K562 (cell line): ENCODE results near the gene BBLN. TPM values are rescaled to one million over a fixed set of nuclear protein-coding genes. Genes with fewer than 3 reads are reported as not detected.

Source experiments
- E4F1 ChIP-seq: fragments of 250-450 bp; sonication (Bioruptor Pico); IDR thresholded peaks from 2 replicates; pipeline ENCODE4 v1.5.0; 2021; ENCODE audit warnings: mild to moderate bottlenecking, borderline replicate concordance
- GATA2 ChIP-seq: sonication (generic); formaldehyde crosslinking; IDR thresholded peaks from 2 replicates; pipeline ENCODE4 v1.4.0; 2020; ENCODE audit warnings: mild to moderate bottlenecking, missing genetic modification reagents
- HMGN3 ChIP-seq: IDR thresholded peaks from 2 replicates; pipeline ENCODE4 v1.6.1; 2011; ENCODE audit warnings: borderline replicate concordance, low read depth, mild to moderate bottlenecking, mixed read lengths, low read length; ENCODE audit not compliant: insufficient read length; ENCODE audit errors: extremely low read depth
- HNRNPH1 ChIP-seq: fragments of 200-400 bp; formaldehyde crosslinking; optimal IDR thresholded peaks from 2 replicates; pipeline ENCODE3; 2017; ENCODE audit warnings: low read depth, mild to moderate bottlenecking, low read length, moderate library complexity
- KDM5B ChIP-seq: fragments of 200-600 bp; sonication (generic); IDR thresholded peaks from 2 replicates; pipeline ENCODE4 v1.6.1; 2012; ENCODE audit warnings: low read depth, mild to moderate bottlenecking, moderate library complexity, low read length, control low read depth, inconsistent platforms; ENCODE audit not compliant: insufficient replicate concordance
- MCM2 ChIP-seq: fragments of 450-650 bp; IDR thresholded peaks from 2 replicates; pipeline ENCODE4 v1.6.1; 2017; ENCODE audit warnings: low read depth, mild to moderate bottlenecking
- MECOM ChIP-seq: fragments of 250-450 bp; sonication (Bioruptor Pico); IDR thresholded peaks from 2 replicates; pipeline ENCODE4 v1.8.0; 2022; ENCODE audit warnings: inconsistent platforms
- MEIS2 ChIP-seq: fragments of 450-650 bp; IDR thresholded peaks from 2 replicates; pipeline ENCODE4 v1.6.1; 2014; ENCODE audit warnings: mild to moderate bottlenecking; ENCODE audit not compliant: partially characterized antibody
- NONO ChIP-seq, 2 experiments: fragments of 200-400 bp in 1 of 2; fragments of 450-650 bp in 1 of 2; formaldehyde crosslinking in 1 of 2; IDR thresholded peaks; 2 replicates each; pipeline ENCODE4 v1.6.1; 2017; ENCODE audit warnings: low read depth in 2 of 2, mild to moderate bottlenecking in 2 of 2, moderate library complexity in 2 of 2, low read length in 1 of 2
- POLR2B ChIP-seq: fragments of 450-650 bp; IDR thresholded peaks from 2 replicates; pipeline ENCODE4 v1.6.1; 2018; ENCODE audit warnings: low read depth; ENCODE audit not compliant: partially characterized antibody
- SETDB1 ChIP-seq: IDR thresholded peaks from one replicate; pipeline ENCODE4 v1.6.1; 2012; ENCODE audit warnings: low read length, control low read depth, inconsistent platforms
- STAT6 ChIP-seq: sonication (generic); formaldehyde crosslinking; IDR thresholded peaks from 2 replicates; pipeline ENCODE4 v1.8.1; 2023; ENCODE audit warnings: mild to moderate bottlenecking, missing genetic modification reagents
- ZNF165 ChIP-seq: fragments of 250-450 bp; sonication (Bioruptor Pico); IDR thresholded peaks from 2 replicates; pipeline ENCODE4 v1.4.0; 2020; ENCODE audit warnings: borderline replicate concordance
- ZNF263 ChIP-seq: sonication (generic); formaldehyde crosslinking; IDR thresholded peaks from 2 replicates; pipeline ENCODE4 v1.8.0; 2022; ENCODE audit warnings: mild to moderate bottlenecking, missing genetic modification reagents, borderline replicate concordance
- ZNF324 ChIP-seq: fragments of 250-450 bp; sonication (Bioruptor Pico); IDR thresholded peaks from 2 replicates; pipeline ENCODE4 v1.4.0; 2020; ENCODE audit warnings: mild to moderate bottlenecking
- polyA plus RNA-seq, 8 experiments: library from polyadenylated mRNA; depleted of rRNA in 4 of 8; stranded (reverse) in 5 of 8; unstranded in 3 of 8; fragments of >200 nt; fragmentation: Nextera tagmentation in 2 of 8; fragmentation: Illumina TruSeq in 1 of 8; extraction: Ambion mirVana in 2 of 8; extraction: Trizol in 1 of 8; gene quantifications; 2 replicates each; pipeline versions ENCODE4 v1.2.1 to v1.2.3, GENCODE V29; 2011 to 2014; ENCODE audit warnings: inconsistent platforms in 1 of 8, missing spikeins in 1 of 8
- total RNA-seq, 7 experiments: library from RNA; depleted of rRNA in 6 of 7; stranded (reverse); fragments of >200 nt in 6 of 7; fragmentation: Illumina TruSeq in 2 of 7; extraction: Trizol in 2 of 7; gene quantifications; 2 replicates each; pipeline versions ENCODE4 v1.2.1 to v1.2.3, GENCODE V29; 2011 to 2021; ENCODE audit warnings: low replicate concordance in 1 of 7
- TF ChIP-seq, protein P1 (sequence below): fragments of 200-800 bp; sonication (Bioruptor generic); IDR thresholded peaks from 2 replicates; pipeline ENCODE4 v1.6.1; 2017; ENCODE audit warnings: missing genetic modification characterization, missing compliant biosample characterization
- TF ChIP-seq, protein P2 (sequence below): sonication (generic); formaldehyde crosslinking; IDR thresholded peaks from 2 replicates; pipeline ENCODE4 v1.9.0; 2022; ENCODE audit warnings: mild to moderate bottlenecking, missing genetic modification reagents
- TF ChIP-seq, protein P3 (sequence below): fragments of 450-650 bp; IDR thresholded peaks from one replicate; pipeline ENCODE4 v1.6.1; 2018; ENCODE audit warnings: mild to moderate bottlenecking, moderate library complexity; ENCODE audit not compliant: partially characterized antibody

BBLN gene
- total and polyA plus RNA-seq, 9 of the 15 experiments (the other 6 are each of a cell fraction or from before 2014, with no cell fraction given), result 4.2 to 331 (median 87.1) TPM

DNA sequence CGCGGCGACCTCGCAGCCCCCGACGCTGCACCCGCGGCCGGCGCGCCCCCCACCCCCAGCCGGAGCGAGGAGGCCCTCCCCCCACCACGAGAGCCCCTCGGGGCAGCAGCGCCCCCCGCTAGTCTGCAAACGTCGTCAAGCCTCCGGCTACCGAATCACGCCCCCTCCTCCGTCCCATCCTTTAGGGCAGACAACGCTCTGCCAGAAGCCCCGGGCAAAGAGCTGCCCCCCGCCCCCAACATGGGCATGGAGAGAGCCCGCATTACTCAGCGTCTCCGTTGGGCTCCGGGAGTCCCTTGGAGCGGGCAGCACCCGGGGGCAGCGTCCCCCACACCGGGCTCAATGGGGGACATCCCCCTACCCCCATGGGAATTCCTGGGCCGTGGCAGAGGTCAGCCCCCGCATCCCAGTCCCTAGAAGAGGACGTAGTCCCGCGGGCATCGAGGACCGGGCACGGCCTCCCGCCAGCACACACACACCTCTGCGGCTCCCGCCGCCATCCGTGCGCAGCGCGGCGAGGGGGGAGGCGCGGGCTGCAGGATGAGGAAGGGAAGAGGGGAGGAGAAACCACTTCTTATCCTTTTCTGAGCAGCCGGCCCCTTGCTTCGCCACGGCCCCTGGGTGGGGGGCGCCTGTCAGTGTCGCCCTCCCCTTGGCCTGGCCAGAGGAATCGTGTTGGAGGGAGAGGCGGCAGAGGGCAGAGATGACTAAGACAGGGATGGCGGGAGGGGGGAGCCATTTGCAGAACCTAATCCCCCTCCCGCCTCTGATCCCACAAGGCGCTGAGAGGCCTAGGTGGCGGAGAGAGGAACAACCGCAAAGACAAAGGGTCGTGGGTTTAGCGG, 43.9 kb downstream of the BBLN start (continued):
- TF ChIP-seq ZNF263 (no peak), POLR2B (no peak), E4F1 (no peak), HNRNPH1 (no peak), NONO (IDR thresholded peaks at IDR 0.05; ENCODE audit: low read depth in 2 of 2, low read length in 1 of 2) (no peak), HMGN3 (no peak), ZNF165 (CRISPR knock-in tag) (0 out of 2 replicates have a peak, but pooled peaks have one; percentile 20), ZNF324 (CRISPR knock-in tag) (no peak), STAT6 (CRISPR knock-in tag) (0 out of 2 replicates have a peak, but pooled peaks have one; percentile 14), GATA2 (CRISPR knock-in tag) (no peak), MEIS2 (peak; percentile 42), MCM2 (no peak), SETDB1 (no peak), MECOM (CRISPR knock-in tag) (no peak), KDM5B (peak; percentile 16)
- TF ChIP-seq, protein P1, sequence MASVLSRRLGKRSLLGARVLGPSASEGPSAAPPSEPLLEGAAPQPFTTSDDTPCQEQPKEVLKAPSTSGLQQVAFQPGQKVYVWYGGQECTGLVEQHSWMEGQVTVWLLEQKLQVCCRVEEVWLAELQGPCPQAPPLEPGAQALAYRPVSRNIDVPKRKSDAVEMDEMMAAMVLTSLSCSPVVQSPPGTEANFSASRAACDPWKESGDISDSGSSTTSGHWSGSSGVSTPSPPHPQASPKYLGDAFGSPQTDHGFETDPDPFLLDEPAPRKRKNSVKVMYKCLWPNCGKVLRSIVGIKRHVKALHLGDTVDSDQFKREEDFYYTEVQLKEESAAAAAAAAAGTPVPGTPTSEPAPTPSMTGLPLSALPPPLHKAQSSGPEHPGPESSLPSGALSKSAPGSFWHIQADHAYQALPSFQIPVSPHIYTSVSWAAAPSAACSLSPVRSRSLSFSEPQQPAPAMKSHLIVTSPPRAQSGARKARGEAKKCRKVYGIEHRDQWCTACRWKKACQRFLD (CRISPR knock-in tag), result no peak
- TF ChIP-seq, protein P2, sequence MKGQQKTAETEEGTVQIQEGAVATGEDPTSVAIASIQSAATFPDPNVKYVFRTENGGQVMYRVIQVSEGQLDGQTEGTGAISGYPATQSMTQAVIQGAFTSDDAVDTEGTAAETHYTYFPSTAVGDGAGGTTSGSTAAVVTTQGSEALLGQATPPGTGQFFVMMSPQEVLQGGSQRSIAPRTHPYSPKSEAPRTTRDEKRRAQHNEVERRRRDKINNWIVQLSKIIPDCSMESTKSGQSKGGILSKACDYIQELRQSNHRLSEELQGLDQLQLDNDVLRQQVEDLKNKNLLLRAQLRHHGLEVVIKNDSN (CRISPR knock-in tag), result no peak
- TF ChIP-seq, protein P3, sequence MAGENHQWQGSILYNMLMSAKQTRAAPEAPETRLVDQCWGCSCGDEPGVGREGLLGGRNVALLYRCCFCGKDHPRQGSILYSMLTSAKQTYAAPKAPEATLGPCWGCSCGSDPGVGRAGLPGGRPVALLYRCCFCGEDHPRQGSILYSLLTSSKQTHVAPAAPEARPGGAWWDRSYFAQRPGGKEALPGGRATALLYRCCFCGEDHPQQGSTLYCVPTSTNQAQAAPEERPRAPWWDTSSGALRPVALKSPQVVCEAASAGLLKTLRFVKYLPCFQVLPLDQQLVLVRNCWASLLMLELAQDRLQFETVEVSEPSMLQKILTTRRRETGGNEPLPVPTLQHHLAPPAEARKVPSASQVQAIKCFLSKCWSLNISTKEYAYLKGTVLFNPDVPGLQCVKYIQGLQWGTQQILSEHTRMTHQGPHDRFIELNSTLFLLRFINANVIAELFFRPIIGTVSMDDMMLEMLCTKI, result no peak
